ENCODE results near the gene ATP7B.

DNA sequence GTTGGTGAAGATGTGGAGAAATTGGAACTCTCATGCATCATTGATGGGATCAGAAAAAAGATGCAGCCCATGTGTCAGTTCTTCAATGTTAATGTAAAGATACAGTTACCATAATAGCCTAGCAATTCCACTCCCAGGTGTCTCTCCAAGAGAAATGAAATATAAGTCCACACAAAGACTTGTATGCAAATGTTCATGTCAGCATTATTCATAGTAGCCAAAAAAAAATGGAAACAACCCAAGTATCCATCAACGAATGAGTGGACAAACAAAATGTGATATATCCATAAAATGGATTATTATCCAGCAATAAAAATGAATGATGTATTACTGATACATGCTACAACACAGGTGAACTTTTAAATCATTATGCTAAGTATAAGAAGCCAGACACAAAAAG, 110.8 kb downstream of the ATP7B start:
- TF ChIP-seq, protein P1, sequence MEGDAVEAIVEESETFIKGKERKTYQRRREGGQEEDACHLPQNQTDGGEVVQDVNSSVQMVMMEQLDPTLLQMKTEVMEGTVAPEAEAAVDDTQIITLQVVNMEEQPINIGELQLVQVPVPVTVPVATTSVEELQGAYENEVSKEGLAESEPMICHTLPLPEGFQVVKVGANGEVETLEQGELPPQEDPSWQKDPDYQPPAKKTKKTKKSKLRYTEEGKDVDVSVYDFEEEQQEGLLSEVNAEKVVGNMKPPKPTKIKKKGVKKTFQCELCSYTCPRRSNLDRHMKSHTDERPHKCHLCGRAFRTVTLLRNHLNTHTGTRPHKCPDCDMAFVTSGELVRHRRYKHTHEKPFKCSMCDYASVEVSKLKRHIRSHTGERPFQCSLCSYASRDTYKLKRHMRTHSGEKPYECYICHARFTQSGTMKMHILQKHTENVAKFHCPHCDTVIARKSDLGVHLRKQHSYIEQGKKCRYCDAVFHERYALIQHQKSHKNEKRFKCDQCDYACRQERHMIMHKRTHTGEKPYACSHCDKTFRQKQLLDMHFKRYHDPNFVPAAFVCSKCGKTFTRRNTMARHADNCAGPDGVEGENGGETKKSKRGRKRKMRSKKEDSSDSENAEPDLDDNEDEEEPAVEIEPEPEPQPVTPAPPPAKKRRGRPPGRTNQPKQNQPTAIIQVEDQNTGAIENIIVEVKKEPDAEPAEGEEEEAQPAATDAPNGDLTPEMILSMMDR (conservative IDR thresholded peaks at IDR 0.05 in 1 of 2, IDR thresholded peaks at IDR 0.05 in 1 of 2; ENCODE audit: low read depth in 1 of 2, low read length in 2 of 2), result no peak
- TF ChIP-seq EZH2 (IDR thresholded peaks at IDR 0.05; ENCODE audit: low read length, missing control alignments), result no peak
